HEK293T (cell line): Measurements from ENCODE around the gene RLF.

Experiments used
- BHLHE40 ChIP-seq: fragments of 450-650 bp; IDR thresholded peaks from 2 replicates; pipeline ENCODE4 v1.6.1; 2016; ENCODE audit warnings: mild to moderate bottlenecking, moderate library complexity, borderline replicate concordance
- FOXA1 ChIP-seq: fragments of 450-650 bp; IDR thresholded peaks from 2 replicates; pipeline ENCODE4 v1.6.1; 2016; ENCODE audit warnings: mild to moderate bottlenecking
- LEF1 ChIP-seq: fragments of 450-650 bp; IDR thresholded peaks from 2 replicates; pipeline ENCODE4 v1.6.1; 2017; ENCODE audit warnings: mild to moderate bottlenecking, borderline replicate concordance
- SUZ12 ChIP-seq: fragments of 450-650 bp; IDR thresholded peaks from 2 replicates; pipeline ENCODE4 v1.6.1; 2016; ENCODE audit warnings: mild to moderate bottlenecking
- TARDBP ChIP-seq: fragments of 450-650 bp; IDR thresholded peaks from 2 replicates; pipeline ENCODE4 v1.6.1; 2016
- ZNF384 ChIP-seq: fragments of 450-650 bp; IDR thresholded peaks from 2 replicates; pipeline ENCODE4 v1.6.1; 2016

DNA sequence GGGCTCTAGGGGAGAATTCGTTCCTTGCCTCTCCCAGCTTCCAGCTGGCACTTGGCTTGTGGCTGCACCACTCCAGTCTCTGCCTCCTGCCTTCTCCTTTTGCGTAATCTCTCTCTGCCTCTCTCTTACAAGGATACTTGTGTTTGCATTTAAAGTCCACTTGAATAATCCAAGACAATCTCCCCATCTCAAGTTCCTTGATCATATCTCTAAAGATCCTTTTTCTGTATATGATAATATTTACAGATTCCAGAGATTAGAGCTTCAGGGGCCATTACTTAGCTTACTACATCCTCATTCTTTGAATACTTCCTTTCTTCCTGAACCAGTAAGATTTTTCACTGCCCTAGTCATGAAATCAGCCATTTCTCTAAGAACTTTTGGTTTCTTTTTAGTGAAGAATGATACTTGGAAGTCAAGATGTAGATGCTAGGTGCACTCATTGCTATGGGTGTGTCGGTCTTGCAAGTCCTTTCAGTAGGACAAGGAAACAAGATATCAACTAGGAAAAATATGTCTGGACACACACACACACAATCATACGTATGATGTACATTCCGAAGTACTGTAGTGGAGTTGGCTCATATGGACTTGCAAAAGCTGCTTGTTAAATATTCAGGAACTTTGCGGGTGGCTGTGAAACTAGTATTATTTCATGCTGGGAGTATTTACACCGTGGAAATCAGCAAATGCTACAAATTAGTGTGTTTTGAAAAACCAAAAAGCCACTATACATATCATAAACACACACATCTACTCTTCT lies 20.8 kb upstream of the RLF start:
- TF ChIP-seq FOXA1 (no peak), LEF1 (no peak), SUZ12 (no peak), ZNF384 (no peak), TARDBP (no peak), BHLHE40 (no peak)
